ENCODE data around the gene NUDT14. TPM values are rescaled to one million over a fixed set of nuclear protein-coding genes. Genes with fewer than 3 reads are reported as not detected.

The NUDT14 gene
- total RNA-seq, 4 donors from 2014 or later: 6.6 to 47.7 (median 25.7) TPM

DNA sequence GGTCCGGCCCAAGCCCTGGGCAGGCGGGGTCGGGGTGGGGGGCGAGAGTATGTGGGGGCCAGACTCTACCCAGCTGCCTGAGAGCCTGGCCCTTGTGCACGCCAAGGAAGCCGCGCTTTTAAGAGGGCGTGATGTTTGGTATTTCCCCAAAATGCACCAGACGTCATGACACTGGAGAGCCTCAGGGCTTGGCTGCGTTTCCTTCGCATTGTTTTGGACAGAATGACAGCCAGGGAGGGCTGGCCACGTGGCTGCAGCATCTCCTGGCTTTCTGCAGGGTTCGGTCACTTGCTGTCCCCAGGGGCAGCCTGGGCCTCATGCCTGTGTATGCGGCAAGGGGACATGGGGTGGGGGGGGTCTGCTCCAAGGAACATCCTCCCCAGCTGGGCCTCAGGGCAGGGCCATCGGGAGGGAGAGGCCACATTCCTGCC is 16.1 kb upstream of the NUDT14 start:
- DNase-seq: no peak

DNA sequence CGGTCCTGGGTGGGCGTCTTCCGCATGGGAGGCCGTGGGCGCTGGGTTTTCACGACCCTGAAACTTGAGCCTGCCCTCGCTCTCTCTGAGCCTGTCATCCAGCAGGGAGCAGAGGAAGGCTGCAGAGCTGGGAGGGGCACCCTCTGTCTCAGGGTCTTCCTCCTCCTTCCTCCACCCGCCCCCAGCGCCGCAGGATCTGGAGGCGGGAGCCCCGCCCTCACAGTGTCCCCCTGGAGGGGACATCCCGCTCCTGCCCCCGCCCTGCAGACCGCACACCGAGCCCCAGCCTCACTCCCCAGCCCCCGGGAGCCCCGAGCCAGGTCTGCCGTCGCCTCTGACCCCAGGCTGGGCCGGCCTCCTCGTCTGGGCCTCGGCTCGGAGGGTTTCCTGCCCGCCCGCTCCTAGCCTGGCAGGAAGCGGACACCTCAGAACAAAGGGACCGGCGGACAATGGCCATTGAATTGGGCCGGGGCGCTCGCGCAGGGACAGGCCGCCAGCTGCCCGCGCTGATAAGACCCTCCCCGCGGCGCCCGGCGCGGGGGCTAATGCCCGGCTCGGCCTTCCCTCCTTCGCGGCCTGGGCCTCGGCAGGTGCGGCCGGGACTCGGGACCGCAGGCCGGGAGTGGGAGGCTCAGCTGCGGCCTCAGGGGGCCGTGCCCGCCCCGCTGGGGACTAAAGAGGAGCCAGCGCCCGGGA is 15.3 kb upstream of the NUDT14 start:
- Histone ChIP-seq H3K27me3 (peaks cover 0 to 26% of the 10 kb centered on the region in 2 donors), H3K36me3 (no peaks in the 10 kb centered on the region), H3K4me3 (peak overlapping the region in 3 of 4 donors; percentile 21 to 28 (median 21)), H3K27ac (peak overlapping the region in 2 of 4 donors; percentile 39 to 49), H3K4me1 (peaks cover 0 to 38% (median 18%) of the 10 kb centered on the region in 4 donors), H3K9me3 (no peaks in the 10 kb centered on the region)
- TF ChIP-seq POLR2A (IDR thresholded peaks at IDR 0.05): no peak
- TF ChIP-seq, protein P1, sequence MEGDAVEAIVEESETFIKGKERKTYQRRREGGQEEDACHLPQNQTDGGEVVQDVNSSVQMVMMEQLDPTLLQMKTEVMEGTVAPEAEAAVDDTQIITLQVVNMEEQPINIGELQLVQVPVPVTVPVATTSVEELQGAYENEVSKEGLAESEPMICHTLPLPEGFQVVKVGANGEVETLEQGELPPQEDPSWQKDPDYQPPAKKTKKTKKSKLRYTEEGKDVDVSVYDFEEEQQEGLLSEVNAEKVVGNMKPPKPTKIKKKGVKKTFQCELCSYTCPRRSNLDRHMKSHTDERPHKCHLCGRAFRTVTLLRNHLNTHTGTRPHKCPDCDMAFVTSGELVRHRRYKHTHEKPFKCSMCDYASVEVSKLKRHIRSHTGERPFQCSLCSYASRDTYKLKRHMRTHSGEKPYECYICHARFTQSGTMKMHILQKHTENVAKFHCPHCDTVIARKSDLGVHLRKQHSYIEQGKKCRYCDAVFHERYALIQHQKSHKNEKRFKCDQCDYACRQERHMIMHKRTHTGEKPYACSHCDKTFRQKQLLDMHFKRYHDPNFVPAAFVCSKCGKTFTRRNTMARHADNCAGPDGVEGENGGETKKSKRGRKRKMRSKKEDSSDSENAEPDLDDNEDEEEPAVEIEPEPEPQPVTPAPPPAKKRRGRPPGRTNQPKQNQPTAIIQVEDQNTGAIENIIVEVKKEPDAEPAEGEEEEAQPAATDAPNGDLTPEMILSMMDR (IDR thresholded peaks at IDR 0.05): no peak
- no peak for DNase-seq

More for the DNA sequence above, 16.1 kb upstream of the NUDT14 start:
- H3K9me3 ChIP-seq: no peaks in the 10 kb centered on the region
- H3K4me1 ChIP-seq: peaks cover 0 to 46% (median 22%) of the 10 kb centered on the region in 4 donors
- TF ChIP-seq POLR2A (IDR thresholded peaks at IDR 0.05): no peak
- TF ChIP-seq, protein P1 (IDR thresholded peaks at IDR 0.05): no peak
- H3K27me3 ChIP-seq: peaks cover 0 to 26% of the 10 kb centered on the region in 2 donors
- no peaks in the 10 kb centered on the region for H3K36me3 ChIP-seq
- peak overlapping the region in 2 of 4 donors; percentile 38 to 49 for H3K27ac ChIP-seq
- H3K4me3 ChIP-seq: peak overlapping the region in 1 of 4 donors; percentile 28

DNA sequence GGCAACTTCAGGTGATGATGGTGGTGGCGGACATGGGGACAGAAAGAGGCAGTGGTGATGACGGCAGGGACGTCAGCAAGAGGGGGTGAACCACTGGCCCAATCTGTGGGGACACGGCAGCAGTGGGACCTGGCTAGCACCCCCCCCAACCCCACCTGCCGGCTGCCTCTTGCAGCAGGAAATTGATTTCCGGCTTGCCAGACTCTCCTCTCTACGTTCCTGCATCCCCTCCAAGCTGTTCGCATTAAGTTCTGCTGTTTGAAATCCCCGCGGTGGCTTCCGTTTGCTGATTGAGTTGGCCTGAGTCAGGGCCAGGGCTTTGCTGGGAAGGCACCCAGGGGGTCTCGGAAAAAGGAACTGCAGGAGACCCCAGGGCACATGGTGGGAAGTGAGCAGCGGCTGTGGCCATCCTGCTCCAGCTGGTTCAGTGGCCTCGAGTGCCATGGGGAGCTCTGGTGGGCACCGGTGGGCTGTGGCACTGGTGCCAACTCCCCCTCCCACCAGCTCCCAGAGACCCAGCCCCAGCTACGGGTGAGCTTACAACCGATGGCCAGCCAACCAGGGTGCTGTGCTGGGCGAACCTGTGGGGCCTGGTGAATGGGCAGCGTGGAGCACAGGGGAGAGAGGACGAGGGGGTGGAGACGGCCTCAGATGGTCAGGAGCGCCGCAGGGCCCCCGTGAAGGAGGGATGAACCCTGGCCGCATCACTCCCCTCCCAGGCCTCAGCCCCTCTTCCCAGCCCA is 14.6 kb upstream of the NUDT14 start:
- H3K27ac ChIP-seq: peak overlapping the region in 2 of 4 donors; percentile 39 to 49
- no peaks in the 10 kb centered on the region for H3K9me3 ChIP-seq
- H3K36me3 ChIP-seq: no peaks in the 10 kb centered on the region
- no peak for DNase-seq
- H3K27me3 ChIP-seq: peaks cover 0 to 26% of the 10 kb centered on the region in 2 donors
- peaks cover 0 to 35% (median 17%) of the 10 kb centered on the region in 4 donors for H3K4me1 ChIP-seq
- no peak overlapping the region for H3K4me3 ChIP-seq
- no peak for TF ChIP-seq POLR2A (IDR thresholded peaks at IDR 0.05)
- TF ChIP-seq, protein P1 (IDR thresholded peaks at IDR 0.05): no peak

DNA sequence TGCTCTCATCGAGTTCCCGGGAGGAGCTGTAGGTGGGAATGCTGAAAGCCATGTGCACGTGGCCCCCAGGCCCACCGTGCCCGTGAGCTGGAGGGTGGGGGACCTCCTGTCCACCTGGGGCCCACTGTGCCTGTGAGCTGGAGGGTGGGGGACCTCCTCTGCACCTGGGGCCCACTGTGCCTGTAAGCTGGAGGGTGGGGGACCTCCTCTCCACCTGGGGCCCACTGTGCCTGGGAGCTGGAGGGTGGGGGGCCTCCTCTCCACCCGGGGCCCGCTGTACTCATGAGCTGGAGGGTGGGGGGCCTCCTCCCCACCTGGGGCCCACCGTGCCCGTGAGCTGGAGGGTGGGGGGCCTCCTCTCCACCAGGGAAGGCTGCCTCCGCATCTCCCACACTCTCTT is 13.9 kb upstream of the NUDT14 start:
- H3K27ac ChIP-seq: no peak overlapping the region
- H3K4me3 ChIP-seq: no peak overlapping the region
- TF ChIP-seq, protein P1 (IDR thresholded peaks at IDR 0.05): no peak
- no peak for TF ChIP-seq POLR2A (IDR thresholded peaks at IDR 0.05)
- DNase-seq: no peak
- H3K4me1 ChIP-seq: peaks cover 0 to 35% (median 17%) of the 10 kb centered on the region in 4 donors
- H3K27me3 ChIP-seq: peaks cover 0 to 26% of the 10 kb centered on the region in 2 donors
- H3K36me3 ChIP-seq: no peaks in the 10 kb centered on the region
- H3K9me3 ChIP-seq: no peaks in the 10 kb centered on the region

DNA sequence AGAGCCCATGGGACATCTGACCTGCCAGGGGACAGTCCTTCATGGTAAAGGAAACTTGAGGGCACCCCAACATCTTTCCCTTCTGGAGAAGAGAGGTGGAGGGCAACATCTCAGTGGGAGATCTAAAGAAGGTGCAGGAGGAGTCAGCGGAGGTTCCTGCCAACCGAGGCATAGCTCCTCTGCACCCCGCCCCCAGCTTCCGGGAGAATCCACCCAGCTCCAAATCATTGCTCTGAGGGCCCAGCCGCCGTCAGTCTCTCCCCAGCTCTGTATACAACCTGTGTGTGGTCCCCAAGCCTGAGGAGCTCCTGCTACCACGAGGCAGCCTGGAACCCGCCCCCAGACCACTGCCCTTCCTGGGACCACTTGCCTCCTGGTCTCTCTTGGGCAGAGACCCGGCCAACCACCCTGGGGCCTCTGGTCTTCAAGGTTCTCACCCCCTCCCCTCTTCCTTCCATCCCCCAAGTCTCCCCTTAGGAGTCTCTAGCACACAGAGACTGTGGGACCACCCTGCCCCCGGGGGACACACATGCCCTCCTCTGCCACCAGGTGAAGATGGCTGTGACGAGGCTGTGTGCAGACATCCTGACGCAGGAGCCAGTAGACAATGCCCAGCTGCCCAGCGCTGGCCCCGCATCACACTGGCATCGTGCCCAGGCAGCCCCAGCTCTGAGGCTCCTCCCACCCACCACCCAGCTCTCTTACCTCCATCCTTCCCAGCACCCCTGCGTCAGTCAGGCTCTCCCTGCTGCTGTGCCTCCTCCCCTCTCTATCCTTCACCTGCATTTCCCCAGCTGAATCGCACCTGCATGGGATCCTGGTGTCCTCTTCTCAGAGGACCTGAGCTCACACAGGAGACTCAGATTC is 13.0 kb upstream of the NUDT14 start:
- Histone ChIP-seq H3K27ac (peak overlapping the region in 1 of 4 donors; percentile 22), H3K9me3 (no peaks in the 10 kb centered on the region), H3K4me3 (no peak overlapping the region), H3K36me3 (no peaks in the 10 kb centered on the region), H3K4me1 (peaks cover 0 to 35% (median 17%) of the 10 kb centered on the region in 4 donors), H3K27me3 (peaks cover 0 to 26% of the 10 kb centered on the region in 2 donors)
- TF ChIP-seq POLR2A (IDR thresholded peaks at IDR 0.05): no peak
- TF ChIP-seq, protein P1 (IDR thresholded peaks at IDR 0.05): no peak
- DNase-seq: peak in 1 of 3 donors; percentile 31

Measured in Peyer's patch (tissue), 4 donors.